ENCODE results near the gene PAK2.
"Not testable (repeated sequence)": the region's sequence is repeated elsewhere in the genome, so short reads cannot be mapped to it uniquely, and the experiment has no call there.

The PAK2 gene

DNA sequence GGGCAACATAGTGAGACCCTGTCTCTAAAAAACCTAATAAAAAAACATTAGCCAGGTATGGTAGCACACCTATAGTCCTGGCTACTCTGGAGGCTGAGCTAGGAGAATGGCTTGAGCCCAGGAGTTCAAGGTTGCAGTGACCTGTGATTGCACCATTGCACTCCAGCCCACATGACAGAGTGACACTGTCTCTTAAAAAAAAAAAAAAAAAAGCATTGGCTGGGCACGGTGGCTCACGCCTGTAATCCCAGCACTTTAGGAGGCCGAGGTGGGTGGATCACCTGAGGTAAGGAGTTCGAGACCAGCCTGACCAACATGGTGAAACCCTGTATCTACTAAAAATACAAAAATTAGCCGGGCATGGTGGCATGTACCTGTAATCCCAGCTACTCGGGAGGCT lies 99.7 kb downstream of the PAK2 start:
- not testable (repeated sequence) for H3K27ac Mint-ChIP-seq; ATAC-seq; H3K9me3 Mint-ChIP-seq; DNase-seq (ENCODE audit: low spot score in 2 of 2); H3K4me1 Mint-ChIP-seq; H3K4me3 Mint-ChIP-seq; H3K36me3 Mint-ChIP-seq

DNA sequence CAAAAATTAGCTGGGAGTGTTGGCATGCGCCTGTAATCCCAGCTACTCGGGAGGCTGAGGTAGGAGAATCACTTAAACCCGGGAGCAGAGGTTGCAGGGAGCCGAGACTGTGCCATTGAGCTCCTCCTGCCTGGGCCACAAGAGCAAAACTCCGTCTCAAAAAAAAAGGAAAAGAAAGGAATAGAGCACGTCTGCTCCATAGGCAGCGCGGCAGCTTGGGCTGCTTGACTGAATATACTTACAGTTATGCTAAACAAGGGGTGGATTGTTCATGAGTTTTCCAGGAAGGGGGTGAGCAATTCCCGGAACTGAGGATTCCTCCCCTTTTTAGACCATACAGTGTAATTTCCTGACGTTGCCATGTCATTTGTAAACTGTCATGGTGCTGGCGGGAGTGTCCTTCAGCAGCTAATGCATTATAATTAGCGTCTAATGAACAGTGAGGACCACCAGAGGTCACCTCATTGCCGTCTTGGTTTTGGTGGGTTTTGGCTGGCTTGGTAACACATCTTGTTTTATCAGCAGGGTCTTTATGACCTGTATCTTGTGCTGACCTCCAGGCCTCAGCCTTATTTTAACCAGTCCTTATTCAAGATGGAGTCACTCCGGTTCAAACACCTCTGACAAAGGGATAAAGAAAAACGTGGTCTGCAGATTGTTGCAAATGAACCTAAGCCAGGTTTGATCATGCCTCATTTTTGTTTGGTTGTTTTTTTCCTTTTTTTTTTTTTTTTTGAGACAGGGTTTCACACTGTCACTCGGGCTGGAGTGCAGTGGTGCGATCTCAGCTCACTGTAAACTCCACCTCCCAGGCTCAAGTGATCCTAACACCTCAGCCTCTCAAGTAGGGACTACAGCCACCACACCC lies 103.1 kb downstream of the PAK2 start:
- peak; percentile 48 for ATAC-seq
- H3K9me3 Mint-ChIP-seq, result no peaks in the 10 kb centered on the region
- H3K4me3 Mint-ChIP-seq, result no peak overlapping the region
- peak overlapping the region; percentile 70 for H3K27ac Mint-ChIP-seq
- peak in 1 of 2 donors; percentile 57 for DNase-seq (ENCODE audit: low spot score in 2 of 2)
- H3K4me1 Mint-ChIP-seq, result no peaks in the 10 kb centered on the region
- H3K36me3 Mint-ChIP-seq, result peaks cover 4% of the 10 kb centered on the region

- no peak overlapping the region for H3K27ac Mint-ChIP-seq
- no peak for ATAC-seq
- H3K9me3 Mint-ChIP-seq, result no peaks in the 10 kb centered on the region
- no peak overlapping the region for H3K4me3 Mint-ChIP-seq
- H3K36me3 Mint-ChIP-seq, result peaks cover 4% of the 10 kb centered on the region
- DNase-seq (ENCODE audit: low spot score in 2 of 2), result no peak
- no peaks in the 10 kb centered on the region for H3K4me1 Mint-ChIP-seq
Observed at GRCh38 chr3:196843435-196844110, 103.9 kb downstream of the PAK2 start.

GRCh38 chr3:196844235-196845219 lies 104.9 kb downstream of the PAK2 start:
- not testable (repeated sequence) for H3K4me1 Mint-ChIP-seq; H3K4me3 Mint-ChIP-seq; H3K9me3 Mint-ChIP-seq; H3K27ac Mint-ChIP-seq; DNase-seq (ENCODE audit: low spot score in 2 of 2); ATAC-seq; H3K36me3 Mint-ChIP-seq

GRCh38 chr3:196848375-196848774 lies 108.7 kb downstream of the PAK2 start:
- ATAC-seq; DNase-seq (ENCODE audit: low spot score in 2 of 2); H3K9me3 Mint-ChIP-seq; H3K27ac Mint-ChIP-seq; H3K4me3 Mint-ChIP-seq; H3K4me1 Mint-ChIP-seq; H3K36me3 Mint-ChIP-seq: not testable (repeated sequence)

DNA sequence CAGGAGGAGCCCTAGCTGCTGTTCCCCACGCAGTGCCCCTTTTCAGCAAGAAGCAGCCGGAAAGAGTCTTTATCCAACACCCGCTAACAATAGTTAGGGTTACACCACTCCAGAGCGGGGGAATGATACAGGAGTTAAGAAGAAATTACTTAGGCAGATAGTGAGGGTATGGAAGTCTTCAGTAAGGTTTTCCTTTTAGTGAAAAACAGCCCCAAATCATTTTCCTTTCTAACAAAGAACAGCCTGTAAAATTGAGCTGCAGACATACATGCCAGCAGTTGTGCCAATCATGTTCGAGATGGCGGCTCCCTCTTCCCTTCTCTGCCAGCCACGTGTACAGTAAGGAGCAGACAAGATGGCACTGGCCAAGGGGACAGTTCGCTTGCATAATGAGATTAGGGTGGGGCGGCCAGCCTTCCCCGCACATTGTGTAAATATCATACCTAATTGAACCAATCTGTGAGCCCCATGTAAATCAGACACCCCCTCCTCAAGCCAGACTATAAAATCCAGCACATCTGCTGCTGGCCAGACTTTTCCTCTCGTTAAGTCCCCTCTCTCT lies 109.6 kb downstream of the PAK2 start:
- Mint-ChIP-seq H3K9me3 (no peaks in the 10 kb centered on the region), H3K36me3 (no peaks in the 10 kb centered on the region), H3K27ac (no peak overlapping the region), H3K4me1 (no peaks in the 10 kb centered on the region), H3K4me3 (no peak overlapping the region)
- DNase-seq (ENCODE audit: low spot score in 2 of 2) (no peak), ATAC-seq (no peak)

GRCh38 chr3:196863000-196863399 lies 123.3 kb downstream of the PAK2 start:
- DNase-seq (ENCODE audit: low spot score in 2 of 2); ATAC-seq; H3K9me3 Mint-ChIP-seq; H3K4me3 Mint-ChIP-seq; H3K36me3 Mint-ChIP-seq; H3K27ac Mint-ChIP-seq: not testable (repeated sequence)
- H3K4me1 Mint-ChIP-seq, result peaks cover 14% of the 10 kb centered on the region

- Mint-ChIP-seq H3K27ac (peak overlapping the region; percentile 86), H3K36me3 (peaks cover 22% of the 10 kb centered on the region), H3K4me1 (peaks cover 14% of the 10 kb centered on the region), H3K4me3 (peak overlapping the region; percentile 86), H3K9me3 (no peaks in the 10 kb centered on the region)
- ATAC-seq, result no peak
- DNase-seq (ENCODE audit: low spot score in 2 of 2), result no peak
Observed at GRCh38 chr3:196867155-196867506, 127.5 kb downstream of the PAK2 start.

DNA sequence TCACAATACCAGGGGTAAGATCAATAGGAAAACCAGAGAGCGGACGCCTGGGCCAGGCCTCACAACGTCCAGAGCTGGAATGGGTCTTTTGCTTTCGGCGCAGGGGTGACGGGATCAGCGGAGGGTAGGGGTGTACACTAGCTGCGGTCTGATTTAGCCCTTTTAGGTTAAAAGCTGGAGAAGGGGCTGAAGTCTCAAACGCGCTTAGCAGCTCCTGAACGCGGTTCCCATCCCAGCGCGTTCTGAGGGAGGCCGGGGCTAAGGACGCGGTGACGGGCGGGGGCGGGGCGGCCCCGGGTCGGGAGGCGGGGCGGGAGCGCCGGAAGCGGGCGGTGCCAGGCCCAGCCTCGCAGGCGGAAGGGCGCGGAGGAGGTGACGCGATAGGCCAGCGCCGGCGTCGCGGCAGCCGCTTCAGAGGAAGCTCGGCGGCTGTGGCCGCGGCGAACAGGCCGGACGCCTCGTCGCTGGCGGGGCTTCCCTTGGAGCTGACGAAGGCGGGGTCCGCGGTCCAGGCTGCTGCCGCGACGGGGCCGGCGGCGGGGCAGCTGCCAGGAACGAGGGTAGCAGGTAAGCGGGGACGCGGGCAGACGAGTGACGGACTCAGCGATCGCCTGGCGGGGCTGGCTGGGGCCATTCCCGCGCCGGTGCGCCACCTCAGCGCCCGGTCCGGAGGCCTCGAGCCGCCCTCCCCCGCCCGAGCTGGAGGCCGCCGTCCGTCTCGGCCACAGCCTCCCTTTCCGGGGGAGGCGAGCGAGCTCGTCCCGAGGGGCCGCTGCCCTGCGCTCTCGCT lies 128.0 kb downstream of the PAK2 start, which contains the start of gene SENP5:
SENP5 (plus strand) TSS at position 414 of the 790 bp plus-strand sequence. CDS start 17,262 bp downstream, outside the sequence.
- Mint-ChIP-seq H3K4me3 (peak within 1 kb of the TSS; percentile 86), H3K4me1 (peaks cover 14% of the 10 kb centered on the region), H3K27ac (peak within 1 kb of the TSS; percentile 94), H3K36me3 (peaks cover 24% of the 10 kb centered on the region), H3K9me3 (no peaks in the 10 kb centered on the region)
- DNase-seq (ENCODE audit: low spot score in 2 of 2) (peak; percentile 83 to 90), ATAC-seq (peak; percentile 98)

DNA sequence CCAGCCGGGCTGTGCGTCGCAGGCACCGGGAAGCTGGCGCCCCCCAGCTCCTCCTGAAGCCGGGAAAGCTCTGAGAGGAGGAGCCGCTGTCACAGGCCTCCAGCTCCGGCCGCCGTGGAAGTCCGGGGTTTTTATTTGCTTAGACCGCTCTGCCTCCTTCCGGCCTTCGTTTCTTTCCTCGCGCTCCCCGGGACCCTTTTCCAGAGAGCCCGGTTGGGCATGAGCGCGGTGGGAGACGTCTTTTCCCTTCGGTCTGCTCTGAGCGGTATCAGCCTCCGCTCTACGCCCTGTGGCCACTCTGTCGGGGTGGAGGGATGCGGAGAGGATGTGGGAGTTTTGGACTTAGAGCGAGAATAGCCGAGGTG lies 128.6 kb downstream of the PAK2 start:
- peak in 1 of 2 donors; percentile 67 for DNase-seq (ENCODE audit: low spot score in 2 of 2)
- H3K4me3 Mint-ChIP-seq, result peak overlapping the region; percentile 86
- H3K9me3 Mint-ChIP-seq, result no peaks in the 10 kb centered on the region
- H3K27ac Mint-ChIP-seq, result peak overlapping the region; percentile 94
- ATAC-seq, result peak; percentile 46
- peaks cover 29% of the 10 kb centered on the region for H3K36me3 Mint-ChIP-seq
- peaks cover 14% of the 10 kb centered on the region for H3K4me1 Mint-ChIP-seq

DNA sequence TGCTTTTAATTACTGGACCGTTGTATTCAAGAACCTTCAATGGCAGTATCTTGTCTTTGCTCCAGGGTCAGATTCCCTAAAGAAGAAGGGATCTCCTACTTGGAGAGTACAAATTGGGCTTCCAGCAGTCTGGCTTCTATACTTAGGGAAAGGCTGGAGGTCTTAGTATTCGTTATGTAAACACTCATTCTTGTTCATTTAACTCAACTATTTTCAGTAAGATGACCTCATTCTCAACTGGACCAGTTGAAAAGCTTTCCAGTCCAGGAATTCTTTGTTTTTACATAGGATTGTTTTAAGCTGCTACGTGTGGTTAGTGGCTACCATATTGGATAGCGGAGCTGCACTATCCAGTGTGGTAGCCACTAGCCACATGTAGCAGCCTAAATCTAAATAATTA lies 132.7 kb downstream of the PAK2 start:
- Mint-ChIP-seq H3K4me1 (peaks cover 20% of the 10 kb centered on the region), H3K4me3 (no peak overlapping the region), H3K27ac (no peak overlapping the region), H3K36me3 (peaks cover 30% of the 10 kb centered on the region), H3K9me3 (no peaks in the 10 kb centered on the region)
- no peak for DNase-seq (ENCODE audit: low spot score in 2 of 2)
- no peak for ATAC-seq

DNA sequence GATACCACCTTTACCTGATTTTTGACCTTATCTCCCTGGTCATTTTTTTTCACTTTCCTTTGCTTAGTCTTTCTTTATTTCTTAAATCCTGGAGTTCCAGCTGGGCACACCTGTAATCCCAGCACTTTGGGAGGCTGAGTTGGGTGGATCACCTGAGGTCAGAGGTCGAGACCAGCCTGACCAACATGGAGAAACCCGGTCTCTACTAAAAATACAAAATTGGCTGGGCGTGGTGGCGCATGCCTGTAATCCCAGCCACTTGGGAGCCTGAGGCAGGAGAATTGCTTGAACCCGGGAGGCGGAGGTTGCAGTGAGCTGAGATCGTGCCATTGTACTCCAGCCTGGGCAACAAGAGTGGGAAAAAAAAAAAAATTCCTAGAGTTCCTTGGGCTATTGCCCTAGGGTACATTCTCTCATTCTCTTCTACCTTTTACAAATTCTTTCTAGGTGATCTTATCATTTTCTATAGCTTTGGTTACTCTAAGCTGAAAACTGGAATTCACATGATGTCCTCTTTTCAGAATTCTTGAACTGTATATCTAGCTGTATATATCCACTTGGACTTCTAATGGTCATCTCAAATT lies 134.9 kb downstream of the PAK2 start:
- Mint-ChIP-seq H3K36me3 (peaks cover 30% of the 10 kb centered on the region), H3K27ac (peak overlapping the region; percentile 60), H3K4me1 (peaks cover 34% of the 10 kb centered on the region)
- not testable (repeated sequence) for H3K4me3 Mint-ChIP-seq; ATAC-seq; H3K9me3 Mint-ChIP-seq; DNase-seq (ENCODE audit: low spot score in 2 of 2)

GRCh38 chr3:196875258-196875657 lies 135.6 kb downstream of the PAK2 start:
- Mint-ChIP-seq H3K27ac (peak overlapping the region; percentile 2), H3K9me3 (no peaks in the 10 kb centered on the region), H3K36me3 (peaks cover 33% of the 10 kb centered on the region), H3K4me1 (peaks cover 34% of the 10 kb centered on the region), H3K4me3 (no peak overlapping the region)
- peak; percentile 61 for ATAC-seq
- DNase-seq (ENCODE audit: low spot score in 2 of 2), result no peak

Measured in stimulated activated effector memory CD8-positive, alpha-beta T cell treated with anti-CD3 and anti-CD28 coated beads, Interleukin-12 subunit alpha, Interleukin-12 subunit beta, amount 100 ng/mL, for 72 hours (primary cell).